Tibial nerve (tissue), 4 donors: ENCODE results near the gene THAP11. TPM values are rescaled to one million over a fixed set of nuclear protein-coding genes. Genes with fewer than 3 reads are reported as not detected.

ENCODE experiments used
- DNase-seq, 2 donors: peaks; one replicate each; pipeline ENCODE4 v3.0.0-alpha.2; 2019; ENCODE audit warnings: low spot score in 2 of 2
- H3K27ac ChIP-seq, 4 donors: fragments of 200-600 bp; sonication (generic) in 3 of 4; one replicate each; pipeline ENCODE4 v1.5.1; 2017 to 2019; ENCODE audit warnings: mild to moderate bottlenecking in 1 of 4
- H3K27me3 ChIP-seq, 2 donors: fragments of 200-600 bp; sonication (generic) in 1 of 2; one replicate each; pipeline versions ENCODE4 v1.5.1 to v1.6.0; 2017 to 2019
- H3K36me3 ChIP-seq, 3 donors: fragments of 200-600 bp; sonication (generic); one replicate each; pipeline ENCODE4 v1.5.1; 2018 to 2019
- H3K4me1 ChIP-seq, 4 donors: fragments of 200-600 bp; sonication (generic) in 3 of 4; one replicate each; pipeline ENCODE4 v1.5.1; 2017 to 2019
- H3K4me3 ChIP-seq, 4 donors: fragments of 200-600 bp; sonication (generic) in 3 of 4; one replicate each; pipeline ENCODE4 v1.5.1; 2017 to 2019; ENCODE audit warnings: mild to moderate bottlenecking in 1 of 4, moderate library complexity in 1 of 4
- H3K9me3 ChIP-seq, 4 donors: fragments of 200-600 bp; sonication (generic) in 3 of 4; one replicate each; pipeline ENCODE4 v1.5.1; 2017 to 2019
- CTCF ChIP-seq, 5 experiments: fragments of 200-600 bp in 3 of 5; fragments of 450-650 bp in 2 of 5; sonication (generic) in 3 of 5; IDR thresholded peaks; one replicate each; pipeline ENCODE4 v1.5.1; 2016 to 2019; ENCODE audit warnings: antibody characterized with exemption in 5 of 5, mild to moderate bottlenecking in 3 of 5, moderate library complexity in 2 of 5
- EP300 ChIP-seq, 2 donors: sonication (generic); formaldehyde crosslinking; IDR thresholded peaks; one replicate each; pipeline ENCODE4 v1.6.1; 2017; ENCODE audit warnings: antibody characterized with exemption in 2 of 2, mild to moderate bottlenecking in 1 of 2
- POLR2A ChIP-seq, 2 donors: fragments of 450-650 bp; IDR thresholded peaks; one replicate each; pipeline ENCODE4 v1.6.1; 2017; ENCODE audit warnings: antibody characterized with exemption in 2 of 2, mild to moderate bottlenecking in 2 of 2, moderate library complexity in 2 of 2
- WGBS, 2 donors: methylation state at CpG; one replicate each; pipeline ENCODE4 v1.1.5; 2018; 5-methylcytosine and 5-hydroxymethylcytosine counted together
- total RNA-seq, 4 donors: library from RNA; depleted of rRNA; stranded (reverse); fragments of >200 nt; gene quantifications; one replicate each; pipeline ENCODE4 v1.1.0, GENCODE V29; 2016

The THAP11 gene
- total RNA-seq, 4 donors from 2014 or later, result 47.1 to 74.3 (median 60.9) TPM

GRCh38 chr16:67864594-67864993, 22.5 kb downstream of the THAP11 start:
- 62 to 69% methylated on average over 2 of the region's 2 CpGs for WGBS, 2 donors
- TF ChIP-seq POLR2A (IDR thresholded peaks at IDR 0.05), result no peak
- TF ChIP-seq CTCF (IDR thresholded peaks at IDR 0.05), result no peak
- TF ChIP-seq EP300 (IDR thresholded peaks at IDR 0.05), result no peak
- H3K4me1 ChIP-seq, result peaks cover 0 to 50% (median 17%) of the 10 kb centered on the region in 4 donors
- H3K27me3 ChIP-seq, result no peaks in the 10 kb centered on the region
- no peak overlapping the region for H3K4me3 ChIP-seq
- H3K27ac ChIP-seq, result peak overlapping the region in 1 of 4 donors; percentile 88
- peaks cover 0 to 49% (median 0%) of the 10 kb centered on the region in 3 donors for H3K36me3 ChIP-seq
- H3K9me3 ChIP-seq, result no peaks in the 10 kb centered on the region
- no peak for DNase-seq

- 83 to 88% methylated on average over 2 of the region's 2 CpGs for WGBS, 2 donors
- Histone ChIP-seq H3K4me1 (peaks cover 0 to 50% (median 17%) of the 10 kb centered on the region in 4 donors), H3K36me3 (peaks cover 0 to 56% (median 0%) of the 10 kb centered on the region in 3 donors), H3K27ac (peak overlapping the region in 1 of 4 donors; percentile 26), H3K9me3 (no peaks in the 10 kb centered on the region), H3K27me3 (no peaks in the 10 kb centered on the region), H3K4me3 (no peak overlapping the region)
- no peak for DNase-seq
- TF ChIP-seq POLR2A (IDR thresholded peaks at IDR 0.05) (no peak), EP300 (IDR thresholded peaks at IDR 0.05) (no peak), CTCF (IDR thresholded peaks at IDR 0.05) (no peak)
These were observed 23.2 kb downstream of the THAP11 start for GRCh38 chr16:67865318-67865717.

GRCh38 chr16:67868290-67868689, 26.2 kb downstream of the THAP11 start:
- no peak for DNase-seq
- H3K4me3 ChIP-seq, result no peak overlapping the region
- H3K9me3 ChIP-seq, result no peaks in the 10 kb centered on the region
- no peak for TF ChIP-seq POLR2A (IDR thresholded peaks at IDR 0.05)
- no peak for TF ChIP-seq EP300 (IDR thresholded peaks at IDR 0.05)
- TF ChIP-seq CTCF (IDR thresholded peaks at IDR 0.05), result no peak
- H3K27me3 ChIP-seq, result no peaks in the 10 kb centered on the region
- no peak overlapping the region for H3K27ac ChIP-seq
- peaks cover 0 to 70% (median 0%) of the 10 kb centered on the region in 3 donors for H3K36me3 ChIP-seq
- 83 to 95% methylated on average over 6 of the region's 6 CpGs for WGBS, 2 donors
- H3K4me1 ChIP-seq, result peaks cover 0 to 32% (median 11%) of the 10 kb centered on the region in 4 donors

GRCh38 chr16:67869653-67870052, 27.5 kb downstream of the THAP11 start:
- WGBS, 2 donors, result 73 to 77% methylated on average over 7 of the region's 7 CpGs
- DNase-seq, result no peak
- Histone ChIP-seq H3K27me3 (no peaks in the 10 kb centered on the region), H3K36me3 (peaks cover 0 to 70% (median 0%) of the 10 kb centered on the region in 3 donors), H3K4me1 (peaks cover 0 to 31% (median 16%) of the 10 kb centered on the region in 4 donors), H3K9me3 (no peaks in the 10 kb centered on the region), H3K4me3 (no peak overlapping the region), H3K27ac (no peak overlapping the region)
- TF ChIP-seq POLR2A (IDR thresholded peaks at IDR 0.05) (no peak), CTCF (IDR thresholded peaks at IDR 0.05) (no peak), EP300 (IDR thresholded peaks at IDR 0.05) (no peak)

GRCh38 chr16:67871256-67871655, 29.1 kb downstream of the THAP11 start:
- WGBS, 2 donors, result 52 to 71% methylated on average over 3 of the region's 3 CpGs
- Histone ChIP-seq H3K36me3 (peaks cover 0 to 62% (median 0%) of the 10 kb centered on the region in 3 donors), H3K4me3 (no peak overlapping the region), H3K27ac (no peak overlapping the region), H3K9me3 (no peaks in the 10 kb centered on the region), H3K4me1 (peaks cover 0 to 39% (median 22%) of the 10 kb centered on the region in 4 donors), H3K27me3 (no peaks in the 10 kb centered on the region)
- DNase-seq, result no peak
- TF ChIP-seq POLR2A (IDR thresholded peaks at IDR 0.05) (no peak), EP300 (IDR thresholded peaks at IDR 0.05) (no peak), CTCF (IDR thresholded peaks at IDR 0.05) (no peak)
